Activated T-cell treated with anti-CD3 and anti-CD28 coated beads, Interleukin-2, amount 50 U/mL, for 4 hours (primary cell): ENCODE data around the gene KCNG2. TPM values are rescaled to one million over a fixed set of nuclear protein-coding genes. Genes with fewer than 3 reads are reported as not detected.

Source experiments
- ATAC-seq, 2 donors: fragments of 200-7000 bp; cut with Tn5 transposase; one replicate each; pipeline ENCODE4 v1.10.0; 2021
- DNase-seq: peaks from one replicate; pipeline ENCODE4 v3.0.0-alpha.2; 2020
- H3K27me3 Mint-ChIP-seq: one replicate; pipeline ENCODE4 v1.8.0; 2021; ENCODE audit warnings: low read depth, mixed read lengths
- H3K36me3 Mint-ChIP-seq: one replicate; pipeline ENCODE4 v1.8.0; 2022; ENCODE audit warnings: mixed read lengths; ENCODE audit not compliant: insufficient read depth
- H3K4me1 Mint-ChIP-seq: one replicate; pipeline ENCODE4 v1.8.0; 2021; ENCODE audit warnings: low read depth, mixed read lengths
- H3K4me3 Mint-ChIP-seq: one replicate; pipeline ENCODE4 v1.8.0; 2021; ENCODE audit warnings: mild to moderate bottlenecking, moderate library complexity, mixed read lengths
- H3K9me3 Mint-ChIP-seq: one replicate; pipeline ENCODE4 v1.8.0; 2021; ENCODE audit warnings: mixed read lengths
- total RNA-seq, 3 donors: library from RNA; stranded (reverse); gene quantifications; one replicate each; pipeline ENCODE4 v1.2.1, GENCODE V29; 2021

Gene KCNG2
- total RNA-seq, 3 donors from 2014 or later, result not detected

GRCh38 chr18:79823120-79823519 is 25.4 kb downstream of the KCNG2 start:
- Mint-ChIP-seq H3K9me3 (no peaks in the 10 kb centered on the region), H3K4me3 (no peak overlapping the region), H3K36me3 (no peaks in the 10 kb centered on the region), H3K4me1 (peaks cover 6% of the 10 kb centered on the region), H3K27me3 (peaks cover 7% of the 10 kb centered on the region)
- DNase-seq, result no peak
- ATAC-seq, result no peak

DNA sequence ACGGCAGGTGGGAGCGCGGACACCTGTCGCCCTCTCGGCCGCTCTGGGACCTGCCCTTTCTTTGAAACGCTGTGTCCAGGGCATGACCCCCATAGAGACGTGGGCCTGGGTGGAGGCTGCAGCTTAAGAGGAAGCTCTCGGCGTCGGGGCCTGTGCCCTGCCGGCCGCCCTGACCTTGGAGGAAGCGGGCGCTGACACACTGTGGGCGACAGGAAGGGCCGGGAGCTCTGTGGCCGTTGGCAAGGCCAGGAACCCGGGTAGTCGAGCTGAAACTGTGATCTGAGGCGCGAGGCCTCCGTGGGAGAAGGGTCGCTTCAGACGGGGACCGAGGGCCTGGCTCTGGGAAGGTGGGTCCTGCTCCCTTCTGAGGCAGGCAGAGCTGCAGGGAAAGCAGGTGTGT is 28.2 kb downstream of the KCNG2 start:
- Mint-ChIP-seq H3K4me1 (no peaks in the 10 kb centered on the region), H3K36me3 (no peaks in the 10 kb centered on the region), H3K27me3 (peaks cover 8% of the 10 kb centered on the region), H3K9me3 (no peaks in the 10 kb centered on the region), H3K4me3 (no peak overlapping the region)
- DNase-seq, result no peak
- no peak for ATAC-seq

DNA sequence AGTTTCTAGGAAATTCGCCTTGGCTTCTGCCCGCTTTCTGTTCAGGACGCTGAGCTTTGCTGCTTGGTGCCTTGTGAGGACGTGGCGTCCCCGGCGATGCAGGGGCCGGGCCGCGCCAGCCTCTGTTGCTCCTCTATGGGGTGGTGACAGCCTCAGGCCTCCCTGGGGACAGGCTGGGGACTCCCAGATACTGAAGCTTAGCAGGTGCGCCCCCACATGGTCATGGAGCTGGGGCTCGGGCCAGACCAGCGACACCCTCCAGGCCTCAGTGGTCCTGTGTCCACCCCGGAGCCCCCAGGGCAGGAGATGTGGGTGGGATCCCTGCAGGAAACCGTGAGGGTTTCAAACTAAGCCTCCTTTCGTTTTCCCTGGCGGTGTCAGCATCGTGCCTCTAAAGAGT is 29.2 kb downstream of the KCNG2 start:
- Mint-ChIP-seq H3K4me3 (no peak overlapping the region), H3K9me3 (no peaks in the 10 kb centered on the region), H3K4me1 (no peaks in the 10 kb centered on the region), H3K36me3 (no peaks in the 10 kb centered on the region), H3K27me3 (peaks cover 8% of the 10 kb centered on the region)
- ATAC-seq, result no peak
- no peak for DNase-seq

DNA sequence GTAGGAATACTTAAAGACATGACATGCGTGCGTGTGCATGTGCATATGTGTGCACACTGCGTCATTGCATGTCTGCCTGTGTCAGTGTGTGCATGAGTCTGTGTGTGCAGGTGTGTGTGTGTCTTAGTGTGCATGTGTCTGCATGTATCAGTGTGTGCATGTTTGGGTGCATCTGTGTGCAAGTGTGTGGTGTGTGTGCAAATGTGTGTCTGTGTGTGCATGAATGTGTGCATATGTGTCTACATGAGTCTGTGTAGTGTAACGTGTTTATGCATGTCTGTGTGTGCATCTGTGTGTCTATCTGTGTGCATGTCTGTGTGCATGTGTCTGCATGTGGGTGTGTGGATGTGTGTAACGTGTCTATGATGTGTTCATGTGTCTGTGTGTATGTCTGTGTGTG is 30.5 kb downstream of the KCNG2 start:
- DNase-seq, result no peak
- no peak for ATAC-seq
- peaks cover 5% of the 10 kb centered on the region for H3K27me3 Mint-ChIP-seq
- H3K9me3 Mint-ChIP-seq, result no peaks in the 10 kb centered on the region
- no peaks in the 10 kb centered on the region for H3K4me1 Mint-ChIP-seq
- H3K4me3 Mint-ChIP-seq, result no peak overlapping the region
- H3K36me3 Mint-ChIP-seq, result no peaks in the 10 kb centered on the region

DNA sequence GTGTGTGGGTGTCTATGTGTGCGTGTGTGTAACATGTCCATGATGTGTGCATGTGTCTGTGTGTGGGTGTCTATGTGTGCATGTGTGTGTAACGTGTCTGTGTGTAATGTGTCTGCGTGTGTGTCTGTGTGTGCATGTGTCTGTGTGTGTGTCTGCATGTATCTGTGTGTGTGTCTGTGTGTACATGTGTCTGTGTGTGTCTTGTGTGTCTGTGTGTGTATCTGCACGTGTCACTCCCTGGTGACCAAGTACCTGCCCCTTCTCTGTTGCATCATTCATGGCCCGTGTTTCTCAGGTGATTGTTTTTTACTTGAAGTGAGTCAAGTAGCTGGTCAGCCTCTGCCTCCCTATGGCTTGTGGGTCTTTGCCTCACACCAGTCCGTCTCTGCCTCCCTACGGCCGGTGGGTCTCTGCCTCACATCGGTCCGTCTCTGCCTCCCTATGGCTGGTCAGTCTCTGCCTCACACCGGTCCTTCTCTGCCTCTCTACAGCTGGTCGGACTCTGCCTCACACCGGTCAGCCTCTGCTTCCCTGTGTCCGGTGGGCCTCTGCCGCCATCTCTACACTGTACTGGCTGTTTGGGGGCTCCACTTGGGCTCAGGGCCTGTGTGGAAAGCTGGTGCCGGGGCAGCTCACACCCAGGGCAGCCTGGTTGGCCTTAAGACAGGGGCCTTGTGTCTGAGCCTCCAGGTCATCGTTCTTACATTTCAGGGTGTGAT is 31.6 kb downstream of the KCNG2 start:
- Mint-ChIP-seq H3K27me3 (peaks cover 7% of the 10 kb centered on the region), H3K4me3 (no peak overlapping the region), H3K36me3 (no peaks in the 10 kb centered on the region), H3K9me3 (no peaks in the 10 kb centered on the region), H3K4me1 (no peaks in the 10 kb centered on the region)
- DNase-seq, result no peak
- no peak for ATAC-seq

DNA sequence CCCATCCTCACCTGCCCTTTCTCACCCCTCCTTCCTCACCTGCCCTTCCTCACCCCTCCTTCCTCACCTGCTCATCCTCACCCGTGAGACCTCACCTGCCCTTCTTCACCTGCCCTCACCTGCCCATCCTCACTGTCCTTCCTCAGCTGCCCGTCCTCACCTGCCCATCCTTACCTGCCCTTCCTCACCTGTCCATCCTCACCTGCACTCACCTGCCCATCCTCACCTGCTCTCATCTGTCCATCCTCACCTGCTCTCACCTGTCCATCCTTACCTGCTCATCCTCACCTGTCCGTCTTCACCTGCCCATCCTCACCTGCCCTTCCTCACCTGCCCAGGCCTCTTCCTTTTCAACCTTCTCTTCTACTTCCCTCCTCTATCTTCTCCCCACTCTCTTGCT is 34.4 kb downstream of the KCNG2 start:
- H3K36me3 Mint-ChIP-seq, result no peaks in the 10 kb centered on the region
- H3K27me3 Mint-ChIP-seq, result peaks cover 25% of the 10 kb centered on the region
- no peaks in the 10 kb centered on the region for H3K4me1 Mint-ChIP-seq
- no peak overlapping the region for H3K4me3 Mint-ChIP-seq
- no peaks in the 10 kb centered on the region for H3K9me3 Mint-ChIP-seq
- no peak for ATAC-seq
- no peak for DNase-seq

DNA sequence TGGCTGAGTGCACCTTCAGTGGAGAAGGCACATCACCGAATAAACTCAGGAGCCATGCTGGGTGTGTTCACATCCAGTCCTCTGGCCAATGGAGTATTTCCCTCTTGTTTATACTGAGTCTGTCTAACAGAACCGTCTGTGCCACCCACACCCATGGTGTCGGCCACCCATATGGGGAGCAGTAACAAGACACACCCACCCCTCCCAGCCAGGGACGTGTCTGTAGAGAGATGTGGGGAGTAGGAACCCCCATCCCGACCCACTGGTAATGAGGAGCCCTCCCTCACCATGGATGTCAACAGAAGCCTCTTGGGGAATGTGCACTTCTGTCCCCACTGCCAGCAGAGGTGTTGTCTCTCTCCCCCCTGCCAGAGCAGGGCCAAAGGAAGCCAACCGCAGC is 37.1 kb downstream of the KCNG2 start:
- ATAC-seq (no peak), DNase-seq (no peak)
- Mint-ChIP-seq H3K9me3 (no peaks in the 10 kb centered on the region), H3K36me3 (no peaks in the 10 kb centered on the region), H3K4me1 (no peaks in the 10 kb centered on the region), H3K4me3 (no peak overlapping the region), H3K27me3 (peaks cover 32% of the 10 kb centered on the region)

DNA sequence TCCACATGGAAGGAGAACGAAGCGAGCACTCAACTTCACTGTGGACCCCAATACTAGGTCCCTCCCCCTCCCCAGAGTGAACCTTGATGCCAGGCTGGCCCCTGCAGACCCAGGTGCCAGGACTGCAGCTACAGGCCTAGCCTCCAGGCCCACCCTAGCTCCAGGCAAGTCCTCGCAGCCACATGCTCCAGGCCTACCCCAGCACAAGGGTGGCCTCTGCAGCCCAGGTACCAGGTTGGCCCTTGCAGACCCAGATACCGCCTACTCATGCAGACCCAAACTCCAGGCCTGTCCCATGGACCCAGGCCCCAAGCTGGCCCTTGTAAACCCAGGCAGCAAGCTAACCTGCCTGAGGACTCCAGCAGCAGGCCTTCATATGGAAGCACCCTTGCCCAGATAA is 44.2 kb downstream of the KCNG2 start:
- H3K9me3 Mint-ChIP-seq, result peaks cover 8% of the 10 kb centered on the region
- no peak overlapping the region for H3K4me3 Mint-ChIP-seq
- no peaks in the 10 kb centered on the region for H3K36me3 Mint-ChIP-seq
- ATAC-seq (no peak), DNase-seq (no peak)
- H3K4me1 Mint-ChIP-seq, result peaks cover 2% of the 10 kb centered on the region
- H3K27me3 Mint-ChIP-seq, result peaks cover 8% of the 10 kb centered on the region

- DNase-seq, result no peak
- no peak for ATAC-seq
- H3K4me1 Mint-ChIP-seq, result peaks cover 2% of the 10 kb centered on the region
- H3K9me3 Mint-ChIP-seq, result peaks cover 8% of the 10 kb centered on the region
- no peak overlapping the region for H3K4me3 Mint-ChIP-seq
- no peaks in the 10 kb centered on the region for H3K27me3 Mint-ChIP-seq
- H3K36me3 Mint-ChIP-seq, result no peaks in the 10 kb centered on the region
These were observed 47.3 kb downstream of the KCNG2 start for GRCh38 chr18:79844999-79845563.

GRCh38 chr18:79846936-79847557 is 49.3 kb downstream of the KCNG2 start:
- Mint-ChIP-seq H3K4me1 (peaks cover 2% of the 10 kb centered on the region), H3K9me3 (peaks cover 8% of the 10 kb centered on the region), H3K36me3 (no peaks in the 10 kb centered on the region), H3K4me3 (no peak overlapping the region), H3K27me3 (no peaks in the 10 kb centered on the region)
- ATAC-seq (no peak), DNase-seq (no peak)

DNA sequence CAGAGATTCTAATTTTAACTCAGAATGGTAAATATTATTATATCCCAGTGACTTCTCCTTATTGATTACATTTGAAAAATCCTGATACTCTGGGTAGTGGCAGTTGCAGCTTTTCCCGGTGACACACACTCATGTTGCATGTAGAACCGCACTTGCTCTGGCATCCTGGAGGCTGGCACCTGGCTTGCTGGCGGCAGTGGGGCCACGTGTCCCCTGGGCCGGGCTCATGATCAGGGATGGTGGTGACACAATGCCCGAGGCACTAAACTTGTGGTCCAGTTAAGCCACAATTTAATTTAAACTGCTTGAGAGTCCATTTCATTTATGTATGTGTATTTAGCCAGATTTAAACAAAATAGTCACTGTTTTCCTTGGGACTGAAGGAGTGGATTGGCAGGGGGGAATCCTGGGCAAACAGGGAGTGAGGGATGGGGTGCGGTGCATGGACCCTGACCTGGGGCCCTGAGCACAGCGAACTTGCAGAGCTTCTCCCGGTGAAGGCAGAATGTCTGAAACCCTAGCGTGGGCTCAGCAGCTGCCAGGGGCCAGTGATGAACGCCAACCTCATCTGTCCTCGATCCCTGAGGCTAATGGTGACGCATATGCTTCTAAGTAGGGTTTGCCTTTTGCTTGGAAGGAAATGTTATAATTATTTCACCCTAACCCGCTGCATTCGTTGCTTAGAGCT is 50.0 kb downstream of the KCNG2 start:
- no peaks in the 10 kb centered on the region for H3K27me3 Mint-ChIP-seq
- no peaks in the 10 kb centered on the region for H3K36me3 Mint-ChIP-seq
- ATAC-seq (no peak), DNase-seq (no peak)
- H3K4me1 Mint-ChIP-seq, result peaks cover 2% of the 10 kb centered on the region
- no peak overlapping the region for H3K4me3 Mint-ChIP-seq
- H3K9me3 Mint-ChIP-seq, result peaks cover 2% of the 10 kb centered on the region

- no peaks in the 10 kb centered on the region for H3K36me3 Mint-ChIP-seq
- H3K9me3 Mint-ChIP-seq, result no peaks in the 10 kb centered on the region
- ATAC-seq, result no peak
These were observed 50.5 kb downstream of the KCNG2 start for GRCh38 chr18:79848294-79848578.

GRCh38 chr18:79848579-79849327 is 51.0 kb downstream of the KCNG2 start:
- Mint-ChIP-seq H3K36me3 (no peaks in the 10 kb centered on the region), H3K4me3 (no peak overlapping the region), H3K9me3 (no peaks in the 10 kb centered on the region), H3K27me3 (no peaks in the 10 kb centered on the region), H3K4me1 (no peaks in the 10 kb centered on the region)
- no peak for ATAC-seq
- no peak for DNase-seq

More at GRCh38 chr18:79848294-79848578, 50.5 kb downstream of the KCNG2 start:
- DNase-seq, result no peak
- H3K4me1 Mint-ChIP-seq, result peaks cover 2% of the 10 kb centered on the region
- H3K27me3 Mint-ChIP-seq, result no peaks in the 10 kb centered on the region
- no peak overlapping the region for H3K4me3 Mint-ChIP-seq
